Stimulated activated CD8-positive, alpha-beta memory T cell treated with anti-CD3 and anti-CD28 coated beads, Interleukin-4, amount 100 ng/mL, for 48 hours (primary cell): Measurements from ENCODE around the gene RHOXF2.

Source experiments
- DNase-seq: peaks from one replicate; pipeline ENCODE4 v3.0.0-alpha.2; 2020

Gene RHOXF2

DNA sequence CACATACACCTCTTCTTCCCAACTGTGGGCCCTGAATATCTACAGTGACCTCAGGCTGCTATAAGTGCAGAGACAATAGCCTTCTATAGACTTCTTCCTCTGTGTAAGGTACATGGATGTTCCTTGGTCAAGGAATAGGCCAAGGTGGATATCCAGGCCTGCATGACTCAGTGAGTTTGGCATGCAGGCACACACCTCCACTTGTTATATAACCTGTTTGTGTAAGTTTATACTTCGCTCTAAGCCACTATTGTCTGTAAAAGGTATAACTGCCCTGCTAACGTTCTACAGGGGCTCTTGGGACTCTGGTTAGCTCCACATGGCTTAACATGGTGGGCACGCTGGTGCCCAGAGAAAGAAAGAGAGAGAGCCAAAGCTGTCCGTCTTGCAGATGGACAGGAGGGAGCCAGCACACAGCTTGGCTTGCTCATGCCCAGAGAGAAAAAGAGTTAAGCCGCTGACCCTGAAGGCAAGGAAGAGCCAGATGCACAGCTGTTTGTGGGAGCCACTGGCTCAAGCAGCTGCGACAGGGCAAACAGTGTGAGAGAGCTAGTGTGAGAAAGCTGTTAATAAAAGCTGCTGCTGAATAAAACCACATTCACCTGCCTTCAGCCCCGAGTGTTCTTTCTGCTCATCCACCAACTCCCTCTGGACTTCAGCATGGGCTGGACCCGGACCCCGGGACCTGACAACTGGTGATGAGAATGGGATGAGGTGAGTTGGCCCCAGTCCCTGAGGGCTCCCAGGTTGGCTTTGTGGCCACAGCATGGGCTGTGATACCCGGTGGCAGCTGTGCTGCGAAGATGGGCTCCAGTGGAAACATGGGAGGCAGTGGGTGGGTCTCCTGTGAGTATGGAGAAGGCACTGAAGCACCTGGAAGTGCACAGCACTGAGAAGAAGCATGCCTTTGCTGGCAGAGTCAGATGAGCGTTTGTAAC lies 47.7 kb downstream of the RHOXF2 start:
- DNase-seq = no peak

DNA sequence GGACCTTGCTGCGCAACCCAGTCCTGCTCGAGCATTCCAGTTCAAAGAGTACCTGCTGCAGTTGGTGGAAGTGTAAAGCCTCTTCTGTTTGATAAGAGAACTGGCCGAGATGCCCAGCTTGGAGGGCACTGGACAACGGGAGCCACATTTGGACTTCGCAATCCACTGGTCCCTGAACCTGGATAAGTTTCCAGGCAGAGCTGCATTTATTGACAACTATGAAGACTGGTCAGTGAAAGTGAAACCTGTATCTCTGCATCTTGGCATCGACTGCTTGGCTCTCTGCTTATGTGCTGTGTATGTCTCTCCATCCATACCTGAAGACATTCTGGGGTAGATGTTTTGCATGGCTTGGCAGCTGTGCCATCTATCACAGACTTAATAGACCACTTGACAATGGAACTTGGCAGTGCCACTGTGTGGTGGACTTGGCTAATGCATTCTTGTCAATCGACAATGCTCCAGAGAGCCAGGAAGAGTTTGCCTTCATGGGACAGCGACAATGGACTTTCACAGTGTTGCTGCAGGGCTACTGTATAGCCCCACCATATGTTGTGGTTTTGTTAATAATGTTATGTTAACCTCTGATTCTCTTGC lies 48.7 kb downstream of the RHOXF2 start:
- DNase-seq = no peak

DNA sequence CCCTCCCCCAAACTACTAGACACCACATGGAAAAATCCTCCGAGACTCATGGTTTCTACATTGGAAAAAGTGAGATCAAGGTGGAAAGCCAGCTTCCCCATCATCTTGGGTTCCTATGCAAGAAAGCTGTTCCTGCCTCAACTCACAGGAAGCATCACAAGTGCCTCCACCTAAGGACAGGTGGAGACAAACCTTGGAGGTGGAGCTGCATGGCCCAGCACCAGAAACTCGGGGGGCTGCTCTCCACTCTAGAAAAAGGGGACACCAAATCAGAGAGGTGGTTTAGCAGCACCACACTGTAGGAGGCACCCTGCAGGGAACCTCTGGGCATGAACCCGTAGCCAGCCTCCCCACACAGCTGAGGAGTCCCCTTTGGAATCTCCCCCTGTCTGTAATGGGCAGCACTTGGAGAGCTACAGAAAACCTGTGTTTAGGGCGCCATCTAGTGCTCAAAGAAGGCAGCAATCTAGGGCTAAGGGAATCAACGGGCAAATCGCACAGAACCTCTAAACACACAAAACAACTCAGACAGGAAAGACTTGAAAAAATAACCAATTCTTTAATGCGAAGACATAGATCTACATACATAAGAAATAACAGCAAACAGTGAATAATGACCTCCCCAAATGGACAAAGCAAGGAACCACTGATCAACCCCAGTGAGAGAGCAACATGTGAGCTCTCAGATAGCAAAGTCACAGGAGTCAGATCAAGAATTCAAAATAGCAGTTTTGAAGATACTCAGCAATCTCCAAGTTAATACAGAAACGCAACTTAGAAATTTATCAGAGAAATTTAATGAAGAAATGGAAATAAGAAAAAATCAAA lies 55.2 kb downstream of the RHOXF2 start:
- DNase-seq = peak; percentile 68
